WTC11 (cell line): ENCODE measurements around the gene IFNK. TPM values are rescaled to one million over a fixed set of nuclear protein-coding genes. Genes with fewer than 3 reads are reported as not detected.

Experiments
- ATF1 ChIP-seq: sonication (generic); formaldehyde crosslinking; IDR thresholded peaks from 2 replicates; pipeline ENCODE4 v1.8.1; 2023; ENCODE audit warnings: mild to moderate bottlenecking, moderate library complexity, missing genetic modification reagents
- ATF3 ChIP-seq: sonication (generic); formaldehyde crosslinking; conservative IDR thresholded peaks from 2 replicates; pipeline ENCODE4 v1.8.1; 2022; ENCODE audit warnings: mild to moderate bottlenecking, missing genetic modification reagents
- CBFB ChIP-seq: sonication (generic); formaldehyde crosslinking; IDR thresholded peaks from 2 replicates; pipeline ENCODE4 v1.8.1; 2022; ENCODE audit warnings: mild to moderate bottlenecking, low read depth, missing genetic modification reagents
- CREB1 ChIP-seq: sonication (generic); formaldehyde crosslinking; IDR thresholded peaks from 2 replicates; pipeline ENCODE4 v1.8.0; 2023; ENCODE audit warnings: mild to moderate bottlenecking, missing genetic modification reagents
- E2F5 ChIP-seq: sonication (generic); formaldehyde crosslinking; IDR thresholded peaks from 2 replicates; pipeline ENCODE4 v1.8.1; 2022; ENCODE audit warnings: mild to moderate bottlenecking, moderate library complexity, missing genetic modification reagents
- EMX1 ChIP-seq: fragments of 250-450 bp; sonication (Bioruptor Pico); IDR thresholded peaks from 2 replicates; pipeline ENCODE4 v1.8.0; 2021; ENCODE audit warnings: mild to moderate bottlenecking
- ESRRA ChIP-seq: sonication (generic); formaldehyde crosslinking; IDR thresholded peaks from 2 replicates; pipeline ENCODE4 v1.8.1; 2022; ENCODE audit warnings: mild to moderate bottlenecking, missing genetic modification reagents, borderline replicate concordance
- ETV6 ChIP-seq: sonication (generic); formaldehyde crosslinking; IDR thresholded peaks from 2 replicates; pipeline ENCODE4 v1.8.1; 2022; ENCODE audit warnings: mild to moderate bottlenecking, missing genetic modification reagents
- FOXK1 ChIP-seq: sonication (generic); formaldehyde crosslinking; IDR thresholded peaks from 2 replicates; pipeline ENCODE4 v1.8.0; 2022; ENCODE audit warnings: mild to moderate bottlenecking, moderate library complexity, missing genetic modification reagents
- FOXP1 ChIP-seq: sonication (generic); formaldehyde crosslinking; IDR thresholded peaks from 2 replicates; pipeline ENCODE4 v1.8.0; 2022; ENCODE audit warnings: missing genetic modification reagents, mild to moderate bottlenecking, moderate library complexity, borderline replicate concordance
- GABPB1 ChIP-seq: sonication (generic); formaldehyde crosslinking; IDR thresholded peaks from 2 replicates; pipeline ENCODE4 v1.8.1; 2023; ENCODE audit warnings: mild to moderate bottlenecking, missing genetic modification reagents
- GTF2I ChIP-seq: fragments of 250-450 bp; sonication (Bioruptor Pico); conservative IDR thresholded peaks from 2 replicates; pipeline ENCODE4 v1.4.0; 2021; ENCODE audit warnings: mild to moderate bottlenecking
- JUN ChIP-seq: sonication (generic); formaldehyde crosslinking; IDR thresholded peaks from 2 replicates; pipeline ENCODE4 v1.8.0; 2023; ENCODE audit warnings: mild to moderate bottlenecking, missing genetic modification reagents
- MXD4 ChIP-seq: fragments of 250-450 bp; sonication (Bioruptor Pico); IDR thresholded peaks from 2 replicates; pipeline ENCODE4 v1.8.0; 2021; ENCODE audit warnings: mild to moderate bottlenecking, moderate library complexity, borderline replicate concordance
- NFYB ChIP-seq: sonication (generic); formaldehyde crosslinking; conservative IDR thresholded peaks from 2 replicates; pipeline ENCODE4 v1.8.0; 2022; ENCODE audit warnings: low read depth, missing genetic modification reagents
- NR3C1 ChIP-seq: sonication (generic); formaldehyde crosslinking; conservative IDR thresholded peaks from 2 replicates; pipeline ENCODE4 v1.8.1; 2023; ENCODE audit warnings: low read depth, mild to moderate bottlenecking, missing genetic modification reagents
- PRRX2 ChIP-seq: fragments of 250-450 bp; sonication (Bioruptor Pico); IDR thresholded peaks from 2 replicates; pipeline ENCODE4 v1.8.0; 2021; ENCODE audit warnings: mild to moderate bottlenecking
- SMAD3 ChIP-seq: sonication (generic); formaldehyde crosslinking; IDR thresholded peaks from 2 replicates; pipeline ENCODE4 v1.8.0; 2022; ENCODE audit warnings: missing genetic modification reagents, mild to moderate bottlenecking, borderline replicate concordance
- SMAD4 ChIP-seq: sonication (generic); formaldehyde crosslinking; IDR thresholded peaks from 2 replicates; pipeline ENCODE4 v1.8.0; 2022; ENCODE audit warnings: mild to moderate bottlenecking, missing genetic modification reagents
- SP1 ChIP-seq: sonication (generic); formaldehyde crosslinking; conservative IDR thresholded peaks from 2 replicates; pipeline ENCODE4 v1.8.1; 2022; ENCODE audit warnings: missing genetic modification reagents
- STAT6 ChIP-seq: sonication (generic); formaldehyde crosslinking; conservative IDR thresholded peaks from 2 replicates; pipeline ENCODE4 v1.8.1; 2023; ENCODE audit warnings: mild to moderate bottlenecking, low read depth, missing genetic modification reagents, moderate library complexity
- ZBTB43 ChIP-seq: sonication (generic); formaldehyde crosslinking; IDR thresholded peaks from 2 replicates; pipeline ENCODE4 v1.8.1; 2023; ENCODE audit warnings: mild to moderate bottlenecking, missing genetic modification reagents
- ZMAT4 ChIP-seq: fragments of 250-450 bp; sonication (Bioruptor Pico); IDR thresholded peaks from 2 replicates; pipeline ENCODE4 v1.9.0; 2021; ENCODE audit warnings: mild to moderate bottlenecking
- ZNF121 ChIP-seq: sonication (generic); formaldehyde crosslinking; IDR thresholded peaks from 2 replicates; pipeline ENCODE4 v1.8.0; 2023; ENCODE audit warnings: missing genetic modification reagents
- ZNF138 ChIP-seq: sonication (generic); formaldehyde crosslinking; conservative IDR thresholded peaks from 2 replicates; pipeline ENCODE4 v1.8.1; 2022; ENCODE audit warnings: mild to moderate bottlenecking, moderate library complexity, missing genetic modification reagents
- ZNF232 ChIP-seq: sonication (generic); formaldehyde crosslinking; IDR thresholded peaks from 2 replicates; pipeline ENCODE4 v1.8.0; 2022; ENCODE audit warnings: mild to moderate bottlenecking, missing genetic modification reagents
- ZNF396 ChIP-seq: fragments of 250-450 bp; sonication (Bioruptor Pico); IDR thresholded peaks from 2 replicates; pipeline ENCODE4 v1.8.0; 2021; ENCODE audit warnings: mild to moderate bottlenecking, moderate library complexity, borderline replicate concordance
- ZNF423 ChIP-seq: fragments of 250-450 bp; sonication (Bioruptor Pico); IDR thresholded peaks from 2 replicates; pipeline ENCODE4 v2.1.2; 2022; ENCODE audit warnings: mild to moderate bottlenecking, moderate library complexity
- ZSCAN18 ChIP-seq: fragments of 250-450 bp; sonication (Bioruptor Pico); IDR thresholded peaks from 2 replicates; pipeline ENCODE4 v2.1.2; 2022; ENCODE audit warnings: mild to moderate bottlenecking, moderate library complexity
- total RNA-seq: library from RNA; stranded (reverse); gene quantifications from 3 replicates; pipeline ENCODE4 v1.2.3, GENCODE V29; 2021

IFNK gene
- total RNA-seq, 1 experiment from 2014 or later = not detected

- TF ChIP-seq STAT6 (CRISPR knock-in tag) (no peak; the same call in 1 of the 2 replicates), SMAD3 (CRISPR knock-in tag) (no peak), FOXK1 (CRISPR knock-in tag) (no peak), GTF2I (no peak), ATF1 (CRISPR knock-in tag) (no peak), CBFB (CRISPR knock-in tag) (0 out of 2 replicates have a peak, but pooled peaks have one; percentile 55), SP1 (CRISPR knock-in tag) (peak; percentile 53), ZNF121 (CRISPR knock-in tag) (no peak), ZNF396 (CRISPR knock-in tag) (no peak), JUN (no peak), NFYB (no peak), CREB1 (CRISPR knock-in tag) (no peak), ZNF423 (CRISPR knock-in tag) (no peak), E2F5 (CRISPR knock-in tag) (peak; percentile 56; the same call in 1 of the 2 replicates), NR3C1 (CRISPR knock-in tag) (no peak), ZNF232 (no peak), ZNF138 (CRISPR knock-in tag) (peak; percentile 68; the same call in 1 of the 2 replicates), ZSCAN18 (CRISPR knock-in tag) (no peak), FOXP1 (no peak; the same call in 1 of the 2 replicates), SMAD4 (CRISPR knock-in tag) (no peak), MXD4 (CRISPR knock-in tag) (no peak), GABPB1 (CRISPR knock-in tag) (no peak), EMX1 (CRISPR knock-in tag) (no peak), PRRX2 (no peak), ATF3 (CRISPR knock-in tag) (no peak), ETV6 (peak; percentile 77), ESRRA (CRISPR knock-in tag) (0 out of 2 replicates have a peak, but pooled peaks have one; percentile 24), ZMAT4 (no peak), ZBTB43 (CRISPR knock-in tag) (0 out of 2 replicates have a peak, but pooled peaks have one; percentile 23)
Observed at GRCh38 chr9:27529316-27530278, 5.5 kb downstream of the IFNK start, which contains the start of gene MOB3B (continued).
